ENCODE measurements around the gene RHBDL1.

DNA sequence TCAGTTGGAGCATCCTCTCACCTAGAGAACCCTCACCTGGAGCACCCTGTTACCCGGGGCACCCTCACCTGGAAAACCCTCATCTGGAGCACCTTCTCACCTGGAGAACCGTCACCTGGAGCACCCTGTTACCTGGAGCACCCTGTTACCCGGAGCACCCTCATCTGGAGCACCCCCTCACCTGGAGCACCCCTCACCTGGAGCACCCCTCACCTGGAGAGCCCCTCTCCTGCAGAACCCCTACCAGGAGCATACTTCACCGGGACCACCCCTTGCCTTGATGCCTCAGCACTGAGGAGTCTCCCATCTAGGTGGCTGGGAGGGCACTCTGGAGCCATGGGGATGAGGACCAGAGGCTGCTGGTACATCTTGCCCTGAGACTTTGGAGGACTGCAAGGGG is 33.5 kb downstream of the RHBDL1 start:
- TF ChIP-seq POLR2A (IDR thresholded peaks at IDR 0.05) (no peak), CTCF (IDR thresholded peaks at IDR 0.05) (no peak)

Measured in vagina (tissue), 2 donors.